ENCODE data around the gene RGS11.
"Not testable (repeated sequence)": the region's sequence is repeated elsewhere in the genome, so short reads cannot be mapped to it uniquely, and the experiment has no call there.

RGS11 gene

GRCh38 chr16:261031-261691, 14.6 kb downstream of the RGS11 start:
- DNase-seq, result peak; percentile 42

GRCh38 chr16:260326-260725, 15.4 kb downstream of the RGS11 start:
- DNase-seq, result no peak

GRCh38 chr16:259814-260253, 15.9 kb downstream of the RGS11 start:
- DNase-seq, result no peak

GRCh38 chr16:259226-259625, 16.5 kb downstream of the RGS11 start:
- no peak for DNase-seq

- not testable (repeated sequence) for DNase-seq
Observed at GRCh38 chr16:258091-258490, 17.7 kb downstream of the RGS11 start.

GRCh38 chr16:255183-255582, 20.6 kb downstream of the RGS11 start:
- DNase-seq, result no peak

- no peak for DNase-seq
Observed at GRCh38 chr16:254461-254860, 21.3 kb downstream of the RGS11 start.

GRCh38 chr16:253833-254232, 21.9 kb downstream of the RGS11 start:
- DNase-seq, result no peak

GRCh38 chr16:252366-253337, 23.1 kb downstream of the RGS11 start:
- no peak for DNase-seq

- DNase-seq, result no peak
Observed at GRCh38 chr16:249431-249830, 26.3 kb downstream of the RGS11 start.

GRCh38 chr16:247027-247426, 28.7 kb downstream of the RGS11 start:
- DNase-seq, result no peak

- no peak for DNase-seq
Observed at GRCh38 chr16:245105-245504, 30.6 kb downstream of the RGS11 start.

- no peak for DNase-seq
Observed at GRCh38 chr16:243348-243747, 32.4 kb downstream of the RGS11 start.

GRCh38 chr16:242281-242680, 33.5 kb downstream of the RGS11 start:
- DNase-seq, result no peak

- DNase-seq, result no peak
Observed at GRCh38 chr16:240559-240958, 35.2 kb downstream of the RGS11 start.

- DNase-seq, result no peak
Observed at GRCh38 chr16:239948-240277, 35.8 kb downstream of the RGS11 start.

- DNase-seq, result peak; percentile 70
Observed at GRCh38 chr16:234468-235305, 41.1 kb downstream of the RGS11 start, which contains the start of gene FAM234A. Gene FAM234A (plus strand): TSS chr16:234821. CDS start chr16:254414, 19,593 bp downstream.

- DNase-seq, result no peak
Observed at GRCh38 chr16:230949-231348, 44.8 kb downstream of the RGS11 start.

GRCh38 chr16:230351-230750, 45.4 kb downstream of the RGS11 start:
- not testable (repeated sequence) for DNase-seq

- no peak for DNase-seq
Observed at GRCh38 chr16:229731-230281, 45.9 kb downstream of the RGS11 start.

- DNase-seq, result peak; percentile 68
Observed at GRCh38 chr16:228852-229730, 46.7 kb downstream of the RGS11 start, which contains the start of gene LUC7L. Gene LUC7L (minus strand): TSS chr16:229449. CDS start chr16:229339, 110 bp downstream.

Measured in NCI-H1694 treated with DMSO at 0.1 percent for 48 hours (cell line).